ENCODE measurements around the gene CRYGN.

Gene CRYGN

GRCh38 chr7:151439855-151440798 lies at the start of gene CRYGN:
CRYGN (minus strand) TSS chr7:151440141; CDS start chr7:151439917, 224 bp downstream.
- TF ChIP-seq SNAI2 (CRISPR knock-in tag; IDR thresholded peaks at IDR 0.05) = no peak
- TF ChIP-seq CREB5 (CRISPR knock-in tag; IDR thresholded peaks at IDR 0.05; ENCODE audit: low read depth) = no peak
- TF ChIP-seq, protein P1, sequence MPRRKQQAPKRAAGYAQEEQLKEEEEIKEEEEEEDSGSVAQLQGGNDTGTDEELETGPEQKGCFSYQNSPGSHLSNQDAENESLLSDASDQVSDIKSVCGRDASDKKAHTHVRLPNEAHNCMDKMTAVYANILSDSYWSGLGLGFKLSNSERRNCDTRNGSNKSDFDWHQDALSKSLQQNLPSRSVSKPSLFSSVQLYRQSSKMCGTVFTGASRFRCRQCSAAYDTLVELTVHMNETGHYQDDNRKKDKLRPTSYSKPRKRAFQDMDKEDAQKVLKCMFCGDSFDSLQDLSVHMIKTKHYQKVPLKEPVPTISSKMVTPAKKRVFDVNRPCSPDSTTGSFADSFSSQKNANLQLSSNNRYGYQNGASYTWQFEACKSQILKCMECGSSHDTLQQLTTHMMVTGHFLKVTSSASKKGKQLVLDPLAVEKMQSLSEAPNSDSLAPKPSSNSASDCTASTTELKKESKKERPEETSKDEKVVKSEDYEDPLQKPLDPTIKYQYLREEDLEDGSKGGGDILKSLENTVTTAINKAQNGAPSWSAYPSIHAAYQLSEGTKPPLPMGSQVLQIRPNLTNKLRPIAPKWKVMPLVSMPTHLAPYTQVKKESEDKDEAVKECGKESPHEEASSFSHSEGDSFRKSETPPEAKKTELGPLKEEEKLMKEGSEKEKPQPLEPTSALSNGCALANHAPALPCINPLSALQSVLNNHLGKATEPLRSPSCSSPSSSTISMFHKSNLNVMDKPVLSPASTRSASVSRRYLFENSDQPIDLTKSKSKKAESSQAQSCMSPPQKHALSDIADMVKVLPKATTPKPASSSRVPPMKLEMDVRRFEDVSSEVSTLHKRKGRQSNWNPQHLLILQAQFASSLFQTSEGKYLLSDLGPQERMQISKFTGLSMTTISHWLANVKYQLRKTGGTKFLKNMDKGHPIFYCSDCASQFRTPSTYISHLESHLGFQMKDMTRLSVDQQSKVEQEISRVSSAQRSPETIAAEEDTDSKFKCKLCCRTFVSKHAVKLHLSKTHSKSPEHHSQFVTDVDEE (CRISPR knock-in tag; IDR thresholded peaks at IDR 0.05) = no peak
- TF ChIP-seq OSR1 (CRISPR knock-in tag; IDR thresholded peaks at IDR 0.05) = no peak
- TF ChIP-seq CSDC2 (CRISPR knock-in tag; IDR thresholded peaks at IDR 0.05) = peak; percentile 80; the same call in 1 of the 2 replicates
- TF ChIP-seq ARNTL (CRISPR knock-in tag; IDR thresholded peaks at IDR 0.05; ENCODE audit: borderline replicate concordance, low read depth) = no peak
- TF ChIP-seq ZFP30 (CRISPR knock-in tag; IDR thresholded peaks at IDR 0.05) = no peak
- TF ChIP-seq ZNF70 (CRISPR knock-in tag; IDR thresholded peaks at IDR 0.05) = no peak
- ATAC-seq = no peak; the same call in 2 of the 3 replicates

DNA sequence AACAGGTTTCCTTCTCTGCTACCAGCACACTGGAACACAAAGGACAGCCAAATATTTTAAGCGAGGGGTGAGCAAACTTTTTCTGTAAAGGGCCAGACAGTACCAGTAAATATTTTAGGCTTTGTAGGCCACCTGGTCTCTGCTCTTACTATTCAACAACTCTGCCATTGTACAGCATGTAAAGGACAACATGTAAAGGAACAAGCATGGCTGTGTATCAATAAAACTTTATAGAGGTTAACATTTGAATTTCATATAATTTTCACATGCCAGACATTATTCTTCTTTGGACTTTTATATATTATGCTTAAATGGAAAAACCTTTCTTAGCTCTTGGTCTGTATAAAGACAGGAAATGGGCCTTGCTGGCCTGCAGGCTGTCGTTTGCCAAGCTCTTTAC lies 49.6 kb upstream of the CRYGN start:
- no peak for ATAC-seq
- TF ChIP-seq CREB5 (CRISPR knock-in tag; IDR thresholded peaks at IDR 0.05; ENCODE audit: low read depth) (no peak), RARB (CRISPR knock-in tag; IDR thresholded peaks at IDR 0.05) (no peak), ZNF565 (CRISPR knock-in tag; conservative IDR thresholded peaks at IDR 0.05; ENCODE audit: low read depth) (no peak), OSR1 (CRISPR knock-in tag; IDR thresholded peaks at IDR 0.05) (no peak), CSDC2 (CRISPR knock-in tag; IDR thresholded peaks at IDR 0.05) (no peak), ZFP30 (CRISPR knock-in tag; IDR thresholded peaks at IDR 0.05) (no peak), ZNF70 (CRISPR knock-in tag; IDR thresholded peaks at IDR 0.05) (no peak)

DNA sequence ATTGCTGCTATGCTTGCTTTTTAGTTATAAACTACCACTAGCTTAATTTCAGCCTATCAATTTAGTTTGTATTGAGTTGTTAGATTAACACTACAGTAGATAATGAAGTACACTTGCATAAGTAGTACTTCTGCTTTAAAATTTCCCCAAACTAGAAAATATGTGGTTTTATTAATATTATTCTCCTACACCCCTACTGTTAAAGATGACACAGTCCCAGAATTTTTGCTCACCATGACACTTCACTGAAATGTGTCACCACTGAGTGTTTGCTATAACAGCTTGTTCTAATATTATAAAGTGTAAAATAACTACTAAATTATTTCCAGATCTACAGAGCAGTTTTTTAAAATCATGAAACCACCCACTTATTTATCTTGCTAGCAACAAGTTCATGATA lies 48.2 kb upstream of the CRYGN start:
- no peak for ATAC-seq
- no peak for TF ChIP-seq SNAI2 (CRISPR knock-in tag; IDR thresholded peaks at IDR 0.05)
- TF ChIP-seq PPARA (CRISPR knock-in tag; IDR thresholded peaks at IDR 0.05; ENCODE audit: borderline replicate concordance) = no peak
- no peak for TF ChIP-seq ZFP3 (CRISPR knock-in tag; IDR thresholded peaks at IDR 0.05)
- no peak for TF ChIP-seq TCF4 (CRISPR knock-in tag; IDR thresholded peaks at IDR 0.05; ENCODE audit: borderline replicate concordance)
- no peak for TF ChIP-seq CSDC2 (CRISPR knock-in tag; IDR thresholded peaks at IDR 0.05)
- TF ChIP-seq, protein P2, sequence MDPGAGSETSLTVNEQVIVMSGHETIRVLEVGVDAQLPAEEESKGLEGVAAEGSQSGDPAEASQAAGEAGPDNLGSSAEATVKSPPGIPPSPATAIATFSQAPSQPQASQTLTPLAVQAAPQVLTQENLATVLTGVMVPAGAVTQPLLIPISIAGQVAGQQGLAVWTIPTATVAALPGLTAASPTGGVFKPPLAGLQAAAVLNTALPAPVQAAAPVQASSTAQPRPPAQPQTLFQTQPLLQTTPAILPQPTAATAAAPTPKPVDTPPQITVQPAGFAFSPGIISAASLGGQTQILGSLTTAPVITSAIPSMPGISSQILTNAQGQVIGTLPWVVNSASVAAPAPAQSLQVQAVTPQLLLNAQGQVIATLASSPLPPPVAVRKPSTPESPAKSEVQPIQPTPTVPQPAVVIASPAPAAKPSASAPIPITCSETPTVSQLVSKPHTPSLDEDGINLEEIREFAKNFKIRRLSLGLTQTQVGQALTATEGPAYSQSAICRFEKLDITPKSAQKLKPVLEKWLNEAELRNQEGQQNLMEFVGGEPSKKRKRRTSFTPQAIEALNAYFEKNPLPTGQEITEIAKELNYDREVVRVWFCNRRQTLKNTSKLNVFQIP (CRISPR knock-in tag; IDR thresholded peaks at IDR 0.05; ENCODE audit: borderline replicate concordance, low read depth) = no peak
- no peak for TF ChIP-seq TOX (CRISPR knock-in tag; IDR thresholded peaks at IDR 0.05; ENCODE audit: borderline replicate concordance)
- TF ChIP-seq RARB (CRISPR knock-in tag; IDR thresholded peaks at IDR 0.05) = no peak

GRCh38 chr7:151487228-151487627 lies 47.3 kb upstream of the CRYGN start:
- no peak for TF ChIP-seq GLIS3 (CRISPR knock-in tag; IDR thresholded peaks at IDR 0.05)
- ATAC-seq = no peak

DNA sequence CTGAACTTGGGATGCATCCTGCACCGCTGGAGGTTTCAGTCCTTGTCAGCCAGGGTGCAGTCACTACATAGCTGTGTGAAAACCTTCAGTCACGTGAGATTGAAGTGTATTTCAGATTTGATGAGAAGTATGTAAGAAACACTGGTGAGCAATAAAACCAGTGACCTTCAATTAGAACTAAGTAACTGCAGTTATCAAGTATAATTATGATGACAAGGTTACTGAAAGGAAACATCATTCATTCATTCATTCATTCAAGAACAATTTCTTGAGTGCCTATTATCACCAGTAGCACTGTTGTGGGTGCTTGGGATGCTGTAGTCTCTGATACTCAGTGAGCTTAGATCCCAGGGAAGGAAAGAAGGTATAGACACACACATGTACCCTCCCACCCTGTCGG lies 46.1 kb upstream of the CRYGN start:
- ATAC-seq = no peak
- TF ChIP-seq CSRNP3 (CRISPR knock-in tag; IDR thresholded peaks at IDR 0.05) (no peak), GLIS3 (CRISPR knock-in tag; IDR thresholded peaks at IDR 0.05) (no peak), ESRRG (CRISPR knock-in tag; IDR thresholded peaks at IDR 0.05) (no peak), TOX (CRISPR knock-in tag; IDR thresholded peaks at IDR 0.05; ENCODE audit: borderline replicate concordance) (no peak), ZNF70 (CRISPR knock-in tag; IDR thresholded peaks at IDR 0.05) (no peak)
- TF ChIP-seq, protein P1 (CRISPR knock-in tag; IDR thresholded peaks at IDR 0.05) = no peak
- TF ChIP-seq, protein P2 (CRISPR knock-in tag; IDR thresholded peaks at IDR 0.05; ENCODE audit: borderline replicate concordance, low read depth) = no peak

Data from SK-N-SH treated with all-trans-retinoic acid at 6 μM for 48 hours (cell line).